GM12875 (cell line): Measurements from ENCODE around the gene JSRP1.

Source experiments
- H3K4me3 ChIP-seq: one replicate; pipeline ENCODE4 v1.5.1; 2011; ENCODE audit warnings: low read depth, low read length, control low read depth
- TF ChIP-seq, protein P1 (sequence below): IDR thresholded peaks from 2 replicates; pipeline ENCODE4 v1.5.1; 2011; ENCODE audit warnings: low read depth, mild to moderate bottlenecking, control low read depth, inconsistent platforms, low read length, moderate library complexity, borderline replicate concordance; ENCODE audit not compliant: insufficient read depth

JSRP1 gene

DNA sequence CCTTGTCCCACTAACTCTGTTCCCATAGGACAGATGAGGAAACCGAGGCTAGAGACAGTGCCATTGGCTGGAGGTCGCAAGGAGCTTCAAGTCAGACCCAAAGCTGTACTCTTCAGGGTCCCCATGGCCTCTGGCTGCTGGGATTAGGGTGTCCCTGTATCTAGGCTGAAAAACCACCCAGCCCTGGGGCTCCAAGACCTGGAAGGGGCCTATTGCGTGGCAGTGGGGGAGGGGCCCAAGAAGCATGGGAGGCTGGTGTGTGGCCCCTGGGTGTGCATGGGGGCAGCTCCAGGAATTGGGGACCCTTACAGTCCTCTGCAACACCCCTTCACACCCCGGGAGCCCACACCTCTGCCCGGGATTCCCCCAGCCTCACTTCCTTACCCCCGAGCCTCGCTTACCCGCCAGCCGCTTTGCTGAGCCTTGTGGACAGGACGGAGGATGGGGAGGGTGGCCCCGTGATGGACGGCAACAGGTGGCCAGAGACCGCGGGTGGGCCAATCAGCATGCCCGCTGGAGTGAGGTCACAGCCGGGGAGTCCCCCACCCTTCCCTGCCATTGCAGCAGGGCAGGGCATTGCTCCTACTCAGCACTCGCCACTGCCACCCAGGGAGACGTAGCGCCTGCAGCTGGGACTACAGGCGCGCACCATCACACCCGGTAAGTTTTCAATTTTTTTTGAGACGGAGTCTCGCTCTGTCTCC, at the start of gene JSRP1:
Gene JSRP1 (minus strand): TSS at position 436 of the 704 bp plus-strand sequence. CDS start 1,103 bp downstream, outside the sequence.
- no peak within 1 kb of the TSS for H3K4me3 ChIP-seq
- TF ChIP-seq, protein P1, sequence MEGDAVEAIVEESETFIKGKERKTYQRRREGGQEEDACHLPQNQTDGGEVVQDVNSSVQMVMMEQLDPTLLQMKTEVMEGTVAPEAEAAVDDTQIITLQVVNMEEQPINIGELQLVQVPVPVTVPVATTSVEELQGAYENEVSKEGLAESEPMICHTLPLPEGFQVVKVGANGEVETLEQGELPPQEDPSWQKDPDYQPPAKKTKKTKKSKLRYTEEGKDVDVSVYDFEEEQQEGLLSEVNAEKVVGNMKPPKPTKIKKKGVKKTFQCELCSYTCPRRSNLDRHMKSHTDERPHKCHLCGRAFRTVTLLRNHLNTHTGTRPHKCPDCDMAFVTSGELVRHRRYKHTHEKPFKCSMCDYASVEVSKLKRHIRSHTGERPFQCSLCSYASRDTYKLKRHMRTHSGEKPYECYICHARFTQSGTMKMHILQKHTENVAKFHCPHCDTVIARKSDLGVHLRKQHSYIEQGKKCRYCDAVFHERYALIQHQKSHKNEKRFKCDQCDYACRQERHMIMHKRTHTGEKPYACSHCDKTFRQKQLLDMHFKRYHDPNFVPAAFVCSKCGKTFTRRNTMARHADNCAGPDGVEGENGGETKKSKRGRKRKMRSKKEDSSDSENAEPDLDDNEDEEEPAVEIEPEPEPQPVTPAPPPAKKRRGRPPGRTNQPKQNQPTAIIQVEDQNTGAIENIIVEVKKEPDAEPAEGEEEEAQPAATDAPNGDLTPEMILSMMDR, result no peak

GRCh38 chr19:2305452-2306280, 49.4 kb upstream of the JSRP1 start:
- TF ChIP-seq, protein P1, result no peak
- H3K4me3 ChIP-seq, result no peak overlapping the region

GRCh38 chr19:2303211-2303798, 47.1 kb upstream of the JSRP1 start:
- TF ChIP-seq, protein P1, result no peak
- H3K4me3 ChIP-seq, result no peak overlapping the region

- TF ChIP-seq, protein P1, result no peak
- H3K4me3 ChIP-seq, result peak overlapping the region; percentile 5
Measured at GRCh38 chr19:2302319-2303210, 46.3 kb upstream of the JSRP1 start.

DNA sequence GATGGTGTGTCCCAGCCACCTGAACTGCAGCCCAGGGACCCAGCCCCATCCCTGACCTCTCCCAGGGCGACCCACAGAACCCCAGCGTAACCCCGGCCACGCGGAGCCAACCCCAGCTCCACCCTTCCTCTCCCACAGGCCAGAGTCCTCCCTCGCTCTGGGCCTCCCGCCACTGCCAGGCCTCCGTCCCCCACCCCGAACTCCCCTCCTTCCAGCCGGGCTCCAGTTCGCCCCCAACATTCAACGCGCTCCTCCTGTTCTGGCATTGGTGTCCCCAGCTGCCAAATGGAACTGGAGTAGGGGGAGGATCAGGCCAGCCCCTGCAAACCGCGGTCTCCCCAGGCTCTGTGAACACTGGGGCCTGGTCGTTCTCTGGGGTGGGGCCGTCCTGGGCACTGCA, 44.3 kb upstream of the JSRP1 start:
- no peak overlapping the region for H3K4me3 ChIP-seq
- TF ChIP-seq, protein P1, result no peak

DNA sequence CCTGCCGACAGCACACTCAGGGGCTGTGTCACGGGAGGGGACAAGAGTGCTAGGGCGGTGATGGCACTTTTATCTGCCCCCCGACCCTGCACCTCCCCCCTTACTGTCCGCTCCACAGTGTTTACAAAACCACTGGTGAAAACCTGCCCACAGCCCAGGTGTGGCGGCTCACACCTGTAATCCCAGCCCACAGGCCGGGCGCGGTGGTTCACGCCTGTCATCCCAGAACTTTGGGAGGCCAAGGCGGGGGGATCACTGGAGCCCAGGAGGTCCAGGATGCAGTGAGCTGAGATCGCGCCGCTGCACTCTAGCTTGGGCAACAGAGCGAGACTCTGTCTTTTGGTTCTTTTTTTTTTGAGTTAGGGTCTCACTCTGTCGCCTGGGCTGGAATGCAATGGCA, 39.9 kb upstream of the JSRP1 start:
- H3K4me3 ChIP-seq, result no peak overlapping the region
- TF ChIP-seq, protein P1, result no peak
